SU-DHL-6 (cell line): Measurements from ENCODE around the gene HUS1.

Experiments
- H2AFZ ChIP-seq: fragments of 200-600 bp; sonication (generic); 2 replicates; pipeline ENCODE4 v1.6.1; 2014; ENCODE audit warnings: low read depth, mild to moderate bottlenecking, moderate library complexity, mixed read lengths, antibody characterized with exemption, low read length; ENCODE audit not compliant: severe bottlenecking
- H3F3A ChIP-seq: fragments of 200-600 bp; shearing (Covaris generic); 2 replicates; pipeline ENCODE4 v1.6.0; 2016; ENCODE audit warnings: antibody characterized with exemption, mild to moderate bottlenecking; ENCODE audit not compliant: insufficient read depth
- H3K27ac ChIP-seq: fragments of 200-600 bp; sonication (generic); 2 replicates; pipeline ENCODE4 v1.5.1; 2016; ENCODE audit warnings: low read depth, mild to moderate bottlenecking, low read length, moderate library complexity, mixed read lengths
- H3K27me3 ChIP-seq: fragments of 200-600 bp; sonication (generic), shearing (Covaris generic); 2 replicates; pipeline ENCODE4 v1.6.0; 2014; ENCODE audit warnings: mild to moderate bottlenecking, low read length
- H3K36me3 ChIP-seq: fragments of 200-600 bp; sonication (generic); 2 replicates; pipeline ENCODE4 v1.6.1; 2014; ENCODE audit warnings: mild to moderate bottlenecking, low read length, mixed read lengths
- H3K4me2 ChIP-seq: fragments of 300-600, 200-600 bp; shearing (Covaris generic), sonication (generic); 2 replicates; pipeline ENCODE4 v1.6.0; 2014; ENCODE audit warnings: low read length, low read depth, mild to moderate bottlenecking; ENCODE audit not compliant: poor library complexity, severe bottlenecking
- H3K4me3 ChIP-seq: fragments of 200-600 bp; sonication (generic); 2 replicates; pipeline ENCODE4 v1.5.1; 2014; ENCODE audit warnings: antibody characterized with exemption, low read length, mild to moderate bottlenecking, mixed read lengths; ENCODE audit not compliant: insufficient read depth, poor library complexity, severe bottlenecking
- H3K79me2 ChIP-seq: fragments of 200-600 bp; sonication (generic); 2 replicates; pipeline ENCODE4 v1.6.1; 2014; ENCODE audit warnings: mild to moderate bottlenecking, low read length, moderate library complexity; ENCODE audit not compliant: insufficient read depth
- H3K9ac ChIP-seq: fragments of 200-600 bp; sonication (generic); 2 replicates; pipeline ENCODE4 v1.7.0; 2014; ENCODE audit warnings: mild to moderate bottlenecking, low read length
- H3K9me2 ChIP-seq: fragments of 200-600 bp; sonication (generic); replicated peaks from 2 replicates; pipeline ENCODE4 v1.6.1; 2014; ENCODE audit warnings: low read length; ENCODE audit not compliant: insufficient read depth
- H3K9me3 ChIP-seq: fragments of 200-600 bp; sonication (generic); 2 replicates; pipeline ENCODE4 v1.6.1; 2014; ENCODE audit warnings: low read length, mixed read lengths; ENCODE audit not compliant: insufficient read depth
- H4K20me1 ChIP-seq: fragments of 200-600 bp; sonication (generic); 2 replicates; pipeline ENCODE4 v1.6.1; 2014; ENCODE audit warnings: low read depth, mild to moderate bottlenecking, antibody characterized with exemption, low read length, moderate library complexity, mixed read lengths
- EZH2phosphoT487 ChIP-seq: fragments of 200-600 bp; sonication (generic), shearing (Covaris generic); conservative IDR thresholded peaks from 2 replicates; pipeline ENCODE4 v1.6.1; 2018; ENCODE audit warnings: mild to moderate bottlenecking, antibody characterized with exemption, low read length, moderate library complexity, mixed read lengths
- TF ChIP-seq, protein P1 (sequence below): fragments of 200-600 bp; sonication (generic); IDR thresholded peaks from one replicate; pipeline ENCODE4 v1.5.1; 2017; ENCODE audit warnings: antibody characterized with exemption, mild to moderate bottlenecking, low read length, moderate library complexity; ENCODE audit not compliant: insufficient read depth, poor library complexity, severe bottlenecking

Gene HUS1

GRCh38 chr7:47967708-47968107, 11.7 kb downstream of the HUS1 start:
- TF ChIP-seq EZH2phosphoT487, result no peak
- TF ChIP-seq, protein P1, sequence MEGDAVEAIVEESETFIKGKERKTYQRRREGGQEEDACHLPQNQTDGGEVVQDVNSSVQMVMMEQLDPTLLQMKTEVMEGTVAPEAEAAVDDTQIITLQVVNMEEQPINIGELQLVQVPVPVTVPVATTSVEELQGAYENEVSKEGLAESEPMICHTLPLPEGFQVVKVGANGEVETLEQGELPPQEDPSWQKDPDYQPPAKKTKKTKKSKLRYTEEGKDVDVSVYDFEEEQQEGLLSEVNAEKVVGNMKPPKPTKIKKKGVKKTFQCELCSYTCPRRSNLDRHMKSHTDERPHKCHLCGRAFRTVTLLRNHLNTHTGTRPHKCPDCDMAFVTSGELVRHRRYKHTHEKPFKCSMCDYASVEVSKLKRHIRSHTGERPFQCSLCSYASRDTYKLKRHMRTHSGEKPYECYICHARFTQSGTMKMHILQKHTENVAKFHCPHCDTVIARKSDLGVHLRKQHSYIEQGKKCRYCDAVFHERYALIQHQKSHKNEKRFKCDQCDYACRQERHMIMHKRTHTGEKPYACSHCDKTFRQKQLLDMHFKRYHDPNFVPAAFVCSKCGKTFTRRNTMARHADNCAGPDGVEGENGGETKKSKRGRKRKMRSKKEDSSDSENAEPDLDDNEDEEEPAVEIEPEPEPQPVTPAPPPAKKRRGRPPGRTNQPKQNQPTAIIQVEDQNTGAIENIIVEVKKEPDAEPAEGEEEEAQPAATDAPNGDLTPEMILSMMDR, result no peak
- no peaks in the 10 kb centered on the region for H3K79me2 ChIP-seq
- no peaks in the 10 kb centered on the region for H3K9me3 ChIP-seq
- peaks cover 13% of the 10 kb centered on the region; the same call in 1 of the 2 replicates for H3F3A ChIP-seq
- no peaks in the 10 kb centered on the region for H3K27me3 ChIP-seq
- no peak overlapping the region for H3K9ac ChIP-seq
- H3K4me3 ChIP-seq, result no peak overlapping the region
- H3K36me3 ChIP-seq, result peaks cover 42% of the 10 kb centered on the region
- H3K9me2 ChIP-seq, result no peaks in the 10 kb centered on the region
- no peaks in the 10 kb centered on the region for H4K20me1 ChIP-seq
- H2AFZ ChIP-seq, result no peak overlapping the region
- H3K4me2 ChIP-seq, result no peak overlapping the region
- H3K27ac ChIP-seq, result no peak overlapping the region

GRCh38 chr7:47967123-47967522, 12.3 kb downstream of the HUS1 start:
- Histone ChIP-seq H3K36me3 (peaks cover 38% of the 10 kb centered on the region), H3K9ac (no peak overlapping the region), H3K27me3 (no peaks in the 10 kb centered on the region), H4K20me1 (no peaks in the 10 kb centered on the region), H3K4me3 (no peak overlapping the region), H3K27ac (no peak overlapping the region), H3K4me2 (no peak overlapping the region), H3K9me3 (no peaks in the 10 kb centered on the region), H2AFZ (no peak overlapping the region), H3K9me2 (no peaks in the 10 kb centered on the region), H3K79me2 (no peaks in the 10 kb centered on the region), H3F3A (peaks cover 13% of the 10 kb centered on the region; the same call in 1 of the 2 replicates)
- TF ChIP-seq, protein P1, result no peak
- TF ChIP-seq EZH2phosphoT487, result no peak

DNA sequence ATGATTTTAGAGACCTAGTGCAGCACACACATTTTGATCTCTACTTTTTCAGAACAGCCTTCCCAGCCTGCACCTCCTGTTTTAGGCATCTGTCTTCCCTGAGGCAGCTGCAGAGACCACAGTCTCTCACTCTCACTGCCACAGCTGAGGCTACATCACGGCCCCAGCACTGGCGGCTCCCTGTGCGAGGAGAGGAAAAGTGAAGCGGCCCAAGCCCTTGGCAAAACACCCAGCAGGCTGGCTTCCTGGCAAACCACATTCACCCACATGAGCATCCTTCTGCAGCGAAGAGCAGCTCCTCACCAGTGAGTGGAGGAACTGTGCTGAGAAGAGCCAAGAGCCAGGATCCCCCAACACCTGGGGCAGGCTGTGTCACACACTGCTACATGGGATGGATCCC, 14.0 kb downstream of the HUS1 start:
- TF ChIP-seq, protein P1, result no peak
- no peak for TF ChIP-seq EZH2phosphoT487
- Histone ChIP-seq H3K27me3 (no peaks in the 10 kb centered on the region), H3K79me2 (no peaks in the 10 kb centered on the region), H3K4me3 (no peak overlapping the region), H3F3A (peaks cover 1% of the 10 kb centered on the region; the same call in 1 of the 2 replicates), H2AFZ (no peak overlapping the region), H3K9me2 (no peaks in the 10 kb centered on the region), H3K9me3 (no peaks in the 10 kb centered on the region), H4K20me1 (no peaks in the 10 kb centered on the region), H3K9ac (no peak overlapping the region), H3K27ac (no peak overlapping the region), H3K4me2 (no peak overlapping the region), H3K36me3 (peaks cover 43% of the 10 kb centered on the region)
